ENCODE results near the gene AQP11.

AQP11 gene

GRCh38 chr11:77656362-77656761 is 66.6 kb downstream of the AQP11 start:
- H3K4me1 ChIP-seq (ENCODE audit: control insufficient read depth in 5 of 5, insufficient read depth in 5 of 5, low read length in 5 of 5) = no peaks in the 10 kb centered on the region

GRCh38 chr11:77658213-77659013 is 68.7 kb downstream of the AQP11 start:
- Histone ChIP-seq H3K4me1 (ENCODE audit: control insufficient read depth in 5 of 5, insufficient read depth in 5 of 5, low read length in 5 of 5) (no peaks in the 10 kb centered on the region), H3K27ac (ENCODE audit: low read depth, low read length) (no peak overlapping the region), H3K9me3 (ENCODE audit: control insufficient read depth in 5 of 5, low read length in 5 of 5) (no peaks in the 10 kb centered on the region), H3K27me3 (ENCODE audit: control insufficient read depth in 5 of 5, insufficient read depth in 4 of 5, low read length in 5 of 5) (no peaks in the 10 kb centered on the region), H3K4me3 (ENCODE audit: low read depth in 1 of 5, low read length in 5 of 5) (no peak overlapping the region), H3K9ac (ENCODE audit: low read length in 5 of 5) (no peak overlapping the region), H3K36me3 (ENCODE audit: control insufficient read depth in 5 of 5, insufficient read depth in 5 of 5, low read length in 5 of 5) (peaks cover 0 to 3% (median 0%) of the 10 kb centered on the region in 5 donors)

More at GRCh38 chr11:77656362-77656761, 66.6 kb downstream of the AQP11 start:
- H3K4me3 ChIP-seq (ENCODE audit: low read depth in 1 of 5, low read length in 5 of 5) = no peak overlapping the region
- H3K27ac ChIP-seq (ENCODE audit: low read depth, low read length) = no peak overlapping the region
- H3K9me3 ChIP-seq (ENCODE audit: control insufficient read depth in 5 of 5, low read length in 5 of 5) = no peaks in the 10 kb centered on the region
- no peaks in the 10 kb centered on the region for H3K27me3 ChIP-seq (ENCODE audit: control insufficient read depth in 5 of 5, insufficient read depth in 4 of 5, low read length in 5 of 5)
- peaks cover 0 to 3% (median 0%) of the 10 kb centered on the region in 5 donors for H3K36me3 ChIP-seq (ENCODE audit: control insufficient read depth in 5 of 5, insufficient read depth in 5 of 5, low read length in 5 of 5)
- no peak overlapping the region for H3K9ac ChIP-seq (ENCODE audit: low read length in 5 of 5)
